ENCODE results near the gene PEX14. TPM values are rescaled to one million over a fixed set of nuclear protein-coding genes. Genes with fewer than 3 reads are reported as not detected.

Gene PEX14
- total RNA-seq, 3 donors from 2014 or later = 12.5 to 16.1 (median 14.8) TPM

- peak overlapping the region in 1 of 3 donors; percentile 31 for H3K4me3 ChIP-seq
- DNase-seq (ENCODE audit: low spot score in 2 of 2) = no peak
- no peak for TF ChIP-seq POLR2A (IDR thresholded peaks at IDR 0.05)
- TF ChIP-seq POLR2AphosphoS5 (IDR thresholded peaks at IDR 0.05) = no peak
- TF ChIP-seq CTCF (IDR thresholded peaks at IDR 0.05) = no peak
- no peaks in the 10 kb centered on the region for H3K9me3 ChIP-seq
- peaks cover 0 to 3% of the 10 kb centered on the region in 2 donors for H3K27me3 ChIP-seq
- intact Hi-C loops (cut with DNase I; ENCODE audit: low total_unique reads) = no loop called here
- peak overlapping the region; percentile 80 to 85 for H3K27ac ChIP-seq
- H3K4me1 ChIP-seq = peaks cover 0 to 17% of the 10 kb centered on the region in 2 donors
- H3K36me3 ChIP-seq = no peaks in the 10 kb centered on the region
Observed at GRCh38 chr1:10667861-10668761, 193.4 kb downstream of the PEX14 start.

DNA sequence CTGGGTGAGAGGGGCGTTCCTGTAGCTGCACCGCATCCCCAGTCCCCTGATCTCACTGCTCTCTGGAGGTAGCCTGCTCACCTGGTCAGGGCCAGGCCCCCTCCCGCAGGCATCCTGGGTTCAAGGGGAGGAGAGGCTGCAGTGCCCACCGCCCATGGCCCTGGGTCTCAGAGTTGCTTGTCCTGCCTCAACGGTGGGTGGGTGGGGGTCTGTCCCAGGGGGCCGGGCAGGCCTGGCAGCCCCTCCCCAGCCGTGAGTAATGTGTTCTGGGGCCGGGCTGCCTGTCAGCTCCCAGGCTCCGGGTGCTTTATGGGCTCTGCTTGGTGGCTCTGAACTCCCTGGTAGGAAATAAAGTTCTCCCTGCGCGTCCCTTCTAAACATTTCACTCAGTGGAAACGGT, 194.8 kb downstream of the PEX14 start:
- no peaks in the 10 kb centered on the region for H3K36me3 ChIP-seq
- peak overlapping the region; percentile 32 to 80 for H3K27ac ChIP-seq
- no peaks in the 10 kb centered on the region for H3K9me3 ChIP-seq
- DNase-seq (ENCODE audit: low spot score in 2 of 2) = no peak
- intact Hi-C loops (cut with DNase I; ENCODE audit: low total_unique reads) = no loop called here
- H3K4me1 ChIP-seq = peaks cover 0 to 17% of the 10 kb centered on the region in 2 donors
- TF ChIP-seq POLR2A (IDR thresholded peaks at IDR 0.05) (no peak), POLR2AphosphoS5 (IDR thresholded peaks at IDR 0.05) (no peak), CTCF (IDR thresholded peaks at IDR 0.05) (no peak)
- peaks cover 0 to 3% of the 10 kb centered on the region in 2 donors for H3K27me3 ChIP-seq
- no peak overlapping the region for H3K4me3 ChIP-seq

DNA sequence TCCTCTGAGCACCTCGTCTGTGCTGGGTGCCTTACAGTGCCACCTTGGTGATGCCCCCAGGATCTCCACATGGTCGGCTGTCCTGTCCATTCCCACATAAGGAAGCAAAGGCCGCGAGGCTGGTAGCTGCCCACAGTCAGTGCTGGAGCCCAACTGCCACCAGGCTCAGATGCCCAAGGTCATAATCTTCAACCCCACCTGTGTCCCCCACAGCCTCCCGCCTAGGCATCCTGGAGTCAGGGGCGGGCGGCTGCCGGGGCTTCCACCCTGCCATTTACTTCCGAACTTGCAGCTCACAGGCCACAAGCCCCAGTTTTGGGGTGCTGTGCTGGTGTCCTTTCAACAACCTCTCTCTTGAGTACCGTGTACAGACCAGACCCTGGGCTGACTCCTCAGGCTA, 195.4 kb downstream of the PEX14 start:
- peaks cover 0 to 17% of the 10 kb centered on the region in 2 donors for H3K4me1 ChIP-seq
- TF ChIP-seq CTCF (IDR thresholded peaks at IDR 0.05) (no peak), POLR2A (IDR thresholded peaks at IDR 0.05) (no peak), POLR2AphosphoS5 (IDR thresholded peaks at IDR 0.05) (no peak)
- H3K27ac ChIP-seq = peak overlapping the region; percentile 32 to 80
- no peaks in the 10 kb centered on the region for H3K9me3 ChIP-seq
- H3K27me3 ChIP-seq = peaks cover 0 to under 1% of the 10 kb centered on the region in 2 donors
- DNase-seq (ENCODE audit: low spot score in 2 of 2) = no peak
- no peak overlapping the region for H3K4me3 ChIP-seq
- H3K36me3 ChIP-seq = no peaks in the 10 kb centered on the region
- intact Hi-C loops (cut with DNase I; ENCODE audit: low total_unique reads) = loop anchor here (10.0 kb wide), 1 partner anchor 195 kb away; no protein-coding TSS in a partner anchor

- no peak for DNase-seq (ENCODE audit: low spot score in 2 of 2)
- no peaks in the 10 kb centered on the region for H3K27me3 ChIP-seq
- TF ChIP-seq POLR2A (IDR thresholded peaks at IDR 0.05) (no peak), CTCF (IDR thresholded peaks at IDR 0.05) (no peak)
- H3K4me1 ChIP-seq = peaks cover 5 to 13% of the 10 kb centered on the region in 2 donors
- H3K36me3 ChIP-seq = no peaks in the 10 kb centered on the region
- no peaks in the 10 kb centered on the region for H3K9me3 ChIP-seq
- intact Hi-C loops (cut with DNase I; ENCODE audit: low total_unique reads) = loop anchor here (10.0 kb wide), 1 partner anchor 194 kb away; no protein-coding TSS in a partner anchor
- H3K4me3 ChIP-seq = no peak overlapping the region
- peak overlapping the region in 1 of 2 donors; percentile 80 for H3K27ac ChIP-seq
Observed at GRCh38 chr1:10671090-10671489, 196.3 kb downstream of the PEX14 start.

All from breast epithelium (tissue), 4 donors.